Measurements from ENCODE around the gene PAPOLA. TPM values are rescaled to one million over a fixed set of nuclear protein-coding genes. Genes with fewer than 3 reads are reported as not detected.
A peak's percentile ranks its signal among the peaks of the same experiment; 100 is the strongest.

PAPOLA gene
- total and polyA plus RNA-seq, 2 of the 4 experiments (the other 2 are of a cell fraction) = 73.8 to 128 TPM

- no peak for DNase-seq
- Histone ChIP-seq H3K14ac (replicated peaks; ENCODE audit: low read depth, low read length) (no peak overlapping the region), H4K91ac (ENCODE audit: insufficient read depth, low read depth, low read length) (no peak overlapping the region), H3K9me1 (ENCODE audit: insufficient read depth, low read length) (no peaks in the 10 kb centered on the region), H3K9me3 (ENCODE audit: control insufficient read depth, insufficient read depth, low read length) (no peaks in the 10 kb centered on the region), H2AFZ (replicated peaks; ENCODE audit: low read length, poor library complexity) (peak overlapping the region; percentile 23), H3K4me3 (ENCODE audit: insufficient read depth, low read depth, low read length) (no peak overlapping the region), H3K36me3 (ENCODE audit: control insufficient read depth, insufficient read depth, low read length) (no peaks in the 10 kb centered on the region), H2BK120ac (ENCODE audit: low read depth, low read length) (no peak overlapping the region), H3K27me3 (ENCODE audit: control insufficient read depth, insufficient read depth, low read length) (no peaks in the 10 kb centered on the region), H4K20me1 (ENCODE audit: insufficient read depth, low read length) (no peaks in the 10 kb centered on the region), H2BK15ac (ENCODE audit: low read depth, low read length) (no peak overlapping the region), H3K4me1 (ENCODE audit: control insufficient read depth, insufficient read depth, low read length) (no peaks in the 10 kb centered on the region), H2BK5ac (ENCODE audit: low read depth, low read length, poor library complexity, severe bottlenecking) (no peak overlapping the region), H4K8ac (ENCODE audit: low read depth in 2 of 2, low read length in 2 of 2) (no peak overlapping the region), H2AK9ac (replicated peaks; ENCODE audit: low read depth, low read length, poor library complexity) (peak overlapping the region; percentile 76), H3K4me2 (ENCODE audit: low read depth, low read length) (no peak overlapping the region), H2AK5ac (ENCODE audit: low read depth, low read length) (no peak overlapping the region), H3K4ac (ENCODE audit: low read depth, low read length) (no peak overlapping the region), H3K56ac (ENCODE audit: extremely low read depth, insufficient read depth, low read length) (no peak overlapping the region), H3K79me1 (ENCODE audit: low read depth in 1 of 2, low read length in 2 of 2) (no peaks in the 10 kb centered on the region), H3K18ac (ENCODE audit: low read depth, low read length) (no peak overlapping the region), H2BK20ac (ENCODE audit: low read depth, low read length) (no peak overlapping the region), H4K5ac (ENCODE audit: low read depth, low read length) (no peak overlapping the region), H3K9ac (ENCODE audit: low read depth, low read length) (no peak overlapping the region), H3K27ac (ENCODE audit: insufficient read depth, low read length) (no peak overlapping the region), H3K23ac (ENCODE audit: low read depth, low read length) (no peak overlapping the region)
- in situ Hi-C loops (cut with MboI; ENCODE audit: low sequenced_read_pairs) = no loop called here
- CTCF ChIA-PET = no interaction called here
- no TSS peak for BruUV-seq (replicated peaks)
- intact Hi-C loops (cut with micrococcal nuclease) = no loop called here
- POLR2A ChIA-PET (ENCODE audit: unreplicated experiment) = no interaction called here
- dilution Hi-C loops (cut with HindIII; ENCODE audit: low sequenced_read_pairs, unreplicated experiment) = no loop called here
- TF ChIP-seq ELK1 (IDR thresholded peaks at IDR 0.05; ENCODE audit: borderline replicate concordance, low read depth, low read length) (no peak), SMC3 (IDR thresholded peaks at IDR 0.05; ENCODE audit: low read depth, low read length) (no peak), RFX5 (IDR thresholded peaks at IDR 0.05; ENCODE audit: low read depth, low read length) (no peak), NFE2L2 (IDR thresholded peaks at IDR 0.05; ENCODE audit: low read depth, low read length) (no peak), MXI1 (IDR thresholded peaks at IDR 0.05; ENCODE audit: borderline replicate concordance, low read depth, low read length) (no peak), BHLHE40 (IDR thresholded peaks at IDR 0.05; ENCODE audit: low read depth, low read length) (no peak), MAFK (IDR thresholded peaks at IDR 0.05; ENCODE audit: low read depth, low read length) (no peak), USF2 (IDR thresholded peaks at IDR 0.05; ENCODE audit: low read depth, low read length) (no peak), POLR2A (IDR thresholded peaks at IDR 0.05; ENCODE audit: low read depth, low read length) (no peak), CEBPB (IDR thresholded peaks at IDR 0.05; ENCODE audit: low read depth, low read length) (no peak), CHD1 (IDR thresholded peaks at IDR 0.05; ENCODE audit: low read depth, low read length) (no peak), RCOR1 (IDR thresholded peaks at IDR 0.05; ENCODE audit: insufficient replicate concordance, low read length) (no peak), MAZ (IDR thresholded peaks at IDR 0.05; ENCODE audit: borderline replicate concordance, low read depth, low read length) (no peak), FOS (IDR thresholded peaks at IDR 0.05; ENCODE audit: low read depth, low read length) (no peak), RAD21 (IDR thresholded peaks at IDR 0.05; ENCODE audit: low read length) (no peak), CTCF (conservative IDR thresholded peaks at IDR 0.05; ENCODE audit: low read depth, low read length) (no peak)
- no peak for ATAC-seq (ENCODE audit: low read depth)
- WGBS, 2 experiments (ENCODE audit: extremely low coverage in 2 of 2, insufficient read length in 1 of 2) = 16% methylated on average over 5 of the region's 14 CpGs; no CpG with 5 or more reads in 1 of the 2 experiments
These were observed 114.1 kb downstream of the PAPOLA start for GRCh38 chr14:96616161-96616721.

Measured in IMR-90 (cell line).